ENCODE results near the gene RNASE2.

The RNASE2 gene

DNA sequence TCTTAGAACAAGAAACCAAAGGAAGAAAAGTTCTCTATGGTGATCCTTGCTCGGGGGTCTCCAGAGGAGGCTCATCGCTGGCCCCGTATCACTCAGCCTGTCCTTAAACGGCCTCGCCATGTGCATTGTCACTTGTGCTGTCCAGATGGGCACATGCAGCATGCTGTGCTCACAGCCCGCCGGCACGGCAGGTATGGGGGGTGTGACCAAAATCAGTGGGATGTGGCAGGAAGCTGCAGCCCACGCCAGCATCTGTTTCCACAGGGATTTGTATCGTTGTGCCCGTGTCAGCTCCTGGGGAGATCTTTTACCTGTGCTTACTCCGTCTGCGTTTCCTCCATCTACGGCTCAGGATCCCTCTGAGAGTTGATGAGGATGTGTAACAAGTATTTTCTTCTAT is 41.2 kb downstream of the RNASE2 start:
- no peaks in the 10 kb centered on the region for H3K27me3 Mint-ChIP-seq (ENCODE audit: low read depth)
- H3K9me3 Mint-ChIP-seq: no peaks in the 10 kb centered on the region
- TF ChIP-seq, protein P1, sequence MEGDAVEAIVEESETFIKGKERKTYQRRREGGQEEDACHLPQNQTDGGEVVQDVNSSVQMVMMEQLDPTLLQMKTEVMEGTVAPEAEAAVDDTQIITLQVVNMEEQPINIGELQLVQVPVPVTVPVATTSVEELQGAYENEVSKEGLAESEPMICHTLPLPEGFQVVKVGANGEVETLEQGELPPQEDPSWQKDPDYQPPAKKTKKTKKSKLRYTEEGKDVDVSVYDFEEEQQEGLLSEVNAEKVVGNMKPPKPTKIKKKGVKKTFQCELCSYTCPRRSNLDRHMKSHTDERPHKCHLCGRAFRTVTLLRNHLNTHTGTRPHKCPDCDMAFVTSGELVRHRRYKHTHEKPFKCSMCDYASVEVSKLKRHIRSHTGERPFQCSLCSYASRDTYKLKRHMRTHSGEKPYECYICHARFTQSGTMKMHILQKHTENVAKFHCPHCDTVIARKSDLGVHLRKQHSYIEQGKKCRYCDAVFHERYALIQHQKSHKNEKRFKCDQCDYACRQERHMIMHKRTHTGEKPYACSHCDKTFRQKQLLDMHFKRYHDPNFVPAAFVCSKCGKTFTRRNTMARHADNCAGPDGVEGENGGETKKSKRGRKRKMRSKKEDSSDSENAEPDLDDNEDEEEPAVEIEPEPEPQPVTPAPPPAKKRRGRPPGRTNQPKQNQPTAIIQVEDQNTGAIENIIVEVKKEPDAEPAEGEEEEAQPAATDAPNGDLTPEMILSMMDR (IDR thresholded peaks at IDR 0.05; ENCODE audit: unreplicated experiment in 3 of 3): no peak
- H3K36me3 Mint-ChIP-seq (ENCODE audit: low read depth): peaks cover 48% of the 10 kb centered on the region
- peak overlapping the region in 1 of 3 experiments; percentile 90 for H3K27ac Mint-ChIP-seq
- H3K4me3 Mint-ChIP-seq: no peak overlapping the region
- H3K4me1 Mint-ChIP-seq: peaks cover 5% of the 10 kb centered on the region

DNA sequence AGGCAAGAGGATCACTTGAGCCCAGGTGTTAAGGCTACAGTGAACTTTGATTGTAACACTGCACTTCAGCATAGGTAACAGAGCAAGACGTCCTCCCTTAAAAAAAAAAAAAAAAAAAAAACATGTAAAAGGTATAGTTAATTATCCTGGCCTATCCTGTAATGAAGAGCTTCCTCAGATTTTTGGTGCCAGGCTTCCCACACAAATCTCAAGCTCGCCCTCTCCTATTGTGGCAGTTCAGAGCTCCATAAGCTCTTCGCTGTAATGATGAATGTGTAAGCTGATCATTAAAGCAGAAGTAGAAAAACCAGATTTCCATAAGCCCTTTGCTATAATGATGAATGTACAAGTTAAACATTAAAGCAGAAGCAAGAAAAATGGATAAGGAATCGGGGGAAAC is 41.8 kb downstream of the RNASE2 start:
- no peaks in the 10 kb centered on the region for H3K27me3 Mint-ChIP-seq (ENCODE audit: low read depth)
- H3K27ac Mint-ChIP-seq: peak overlapping the region; percentile 36 to 90 (median 60)
- TF ChIP-seq, protein P1 (IDR thresholded peaks at IDR 0.05; ENCODE audit: unreplicated experiment in 3 of 3): no peak
- H3K9me3 Mint-ChIP-seq: no peaks in the 10 kb centered on the region
- H3K36me3 Mint-ChIP-seq (ENCODE audit: low read depth): peaks cover 43% of the 10 kb centered on the region
- peak overlapping the region; percentile 29 to 61 (median 40) for H3K4me3 Mint-ChIP-seq
- no peaks in the 10 kb centered on the region for H3K4me1 Mint-ChIP-seq

DNA sequence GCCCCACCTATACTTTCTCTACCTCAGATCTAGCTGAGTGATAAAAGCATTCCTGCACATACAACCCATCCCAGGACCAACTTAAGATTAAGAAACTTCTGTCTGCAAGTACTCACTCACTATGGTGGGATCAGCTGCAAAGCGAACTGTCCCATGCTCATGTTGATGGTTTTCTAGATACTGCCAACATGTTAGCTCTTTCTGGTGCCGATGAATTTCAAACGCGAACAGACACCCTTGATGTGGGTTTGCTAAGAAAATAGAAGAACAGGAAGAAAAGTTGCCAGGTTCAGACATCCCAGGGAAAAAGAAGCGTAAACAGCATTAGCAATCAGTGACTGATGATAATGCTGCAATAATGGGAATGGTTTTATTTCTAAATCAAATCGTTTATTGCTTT is 42.3 kb downstream of the RNASE2 start:
- TF ChIP-seq, protein P1 (IDR thresholded peaks at IDR 0.05; ENCODE audit: unreplicated experiment in 3 of 3): no peak
- Mint-ChIP-seq H3K36me3 (ENCODE audit: low read depth) (peaks cover 38% of the 10 kb centered on the region), H3K27ac (peak overlapping the region; percentile 36 to 90 (median 60)), H3K9me3 (no peaks in the 10 kb centered on the region), H3K4me3 (peak overlapping the region; percentile 29 to 61 (median 40)), H3K4me1 (peaks cover 3% of the 10 kb centered on the region), H3K27me3 (ENCODE audit: low read depth) (no peaks in the 10 kb centered on the region)

DNA sequence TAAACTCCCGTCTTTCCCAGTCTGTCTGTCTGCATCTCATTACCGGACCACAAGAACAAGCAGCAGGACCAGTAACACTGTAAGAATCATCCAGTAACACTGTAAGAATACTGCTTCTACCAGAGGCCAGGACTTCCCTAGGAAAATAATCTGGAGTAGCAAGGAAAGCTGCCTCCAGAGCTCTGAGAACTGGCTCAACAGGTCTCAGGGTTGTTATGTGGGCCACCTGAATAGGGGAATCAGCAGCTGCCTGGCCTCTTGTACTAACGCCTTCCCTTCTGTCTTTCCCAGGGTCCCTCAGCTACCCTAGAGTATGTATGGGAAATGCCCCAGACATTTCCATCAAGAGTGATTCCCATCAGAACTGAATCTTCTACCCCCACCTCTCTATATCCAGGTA is 42.9 kb downstream of the RNASE2 start:
- no peaks in the 10 kb centered on the region for H3K9me3 Mint-ChIP-seq
- peaks cover 8% of the 10 kb centered on the region for H3K4me1 Mint-ChIP-seq
- peak overlapping the region; percentile 37 to 90 (median 60) for H3K27ac Mint-ChIP-seq
- H3K4me3 Mint-ChIP-seq: peak overlapping the region; percentile 45 to 68 (median 61)
- peaks cover 34% of the 10 kb centered on the region for H3K36me3 Mint-ChIP-seq (ENCODE audit: low read depth)
- H3K27me3 Mint-ChIP-seq (ENCODE audit: low read depth): no peaks in the 10 kb centered on the region
- TF ChIP-seq, protein P1 (IDR thresholded peaks at IDR 0.05; ENCODE audit: unreplicated experiment in 3 of 3): no peak

DNA sequence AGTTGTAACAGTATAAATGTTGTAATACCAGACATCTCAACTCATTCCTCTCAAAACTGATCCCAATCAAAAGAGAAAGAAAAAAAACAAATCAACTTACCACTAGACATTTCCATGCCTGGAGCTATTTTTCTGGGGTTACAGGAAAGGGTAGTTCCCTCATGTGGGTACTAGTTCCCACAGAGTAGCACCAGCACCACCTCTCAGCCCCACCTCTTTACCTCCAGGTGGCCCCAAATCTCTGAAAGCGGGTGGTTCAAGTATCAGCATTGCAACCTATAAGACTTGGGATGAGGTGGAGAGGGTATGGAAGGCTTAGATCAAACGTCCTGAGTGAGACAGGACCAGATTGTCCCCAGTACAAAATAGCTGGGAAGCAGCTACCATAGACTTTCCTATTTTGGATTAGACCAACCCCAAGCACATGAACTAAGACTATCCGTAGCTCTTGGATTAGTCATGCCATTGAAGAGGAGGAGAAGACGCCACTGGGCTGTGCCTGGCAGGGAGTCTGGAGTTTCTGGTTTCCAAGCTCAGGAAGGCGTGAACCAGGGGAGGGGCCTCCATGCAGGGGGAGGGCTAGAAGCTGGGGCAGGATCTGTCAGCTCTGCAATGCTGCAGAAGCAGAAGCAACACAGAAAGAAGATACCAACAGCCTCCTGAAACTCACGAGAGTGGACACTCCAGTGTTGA is 43.5 kb downstream of the RNASE2 start, which contains the start of gene SLC39A2:
SLC39A2 (plus strand) TSS at position 620 of the 693 bp plus-strand sequence. CDS start 154 bp downstream, outside the sequence.
- Mint-ChIP-seq H3K4me3 (peak within 1 kb of the TSS; percentile 45 to 68 (median 61)), H3K4me1 (peaks cover 12% of the 10 kb centered on the region), H3K27me3 (ENCODE audit: low read depth) (no peaks in the 10 kb centered on the region), H3K9me3 (no peaks in the 10 kb centered on the region), H3K27ac (peak within 1 kb of the TSS; percentile 60 to 90 (median 70)), H3K36me3 (ENCODE audit: low read depth) (peaks cover 30% of the 10 kb centered on the region)
- TF ChIP-seq, protein P1 (IDR thresholded peaks at IDR 0.05; ENCODE audit: unreplicated experiment in 3 of 3): no peak

DNA sequence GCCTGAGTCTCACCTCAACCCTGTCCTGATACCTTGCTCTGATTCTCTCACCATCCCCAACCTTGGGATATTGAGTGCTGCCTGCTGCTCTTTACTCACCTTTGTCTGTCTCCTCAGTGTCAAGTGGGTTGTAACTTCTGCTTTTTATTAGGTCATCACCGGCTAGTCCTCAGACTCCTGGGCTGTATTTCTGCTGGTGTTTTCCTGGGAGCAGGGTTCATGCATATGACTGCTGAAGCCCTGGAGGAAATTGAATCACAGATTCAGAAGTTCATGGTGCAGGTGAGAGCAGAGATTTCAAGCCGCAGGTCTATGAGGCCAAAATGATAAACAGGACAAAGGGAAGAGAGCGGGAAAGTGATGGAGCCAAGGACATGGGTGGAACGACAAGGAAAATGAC is 44.3 kb downstream of the RNASE2 start:
- Mint-ChIP-seq H3K27me3 (ENCODE audit: low read depth) (no peaks in the 10 kb centered on the region), H3K36me3 (ENCODE audit: low read depth) (peaks cover 22% of the 10 kb centered on the region), H3K9me3 (no peaks in the 10 kb centered on the region), H3K4me3 (no peak overlapping the region), H3K4me1 (peaks cover 15% of the 10 kb centered on the region), H3K27ac (peak overlapping the region in 1 of 3 experiments; percentile 90)
- TF ChIP-seq, protein P1 (IDR thresholded peaks at IDR 0.05; ENCODE audit: unreplicated experiment in 3 of 3): no peak
